Skeletal muscle cell (primary cell): ENCODE measurements around the gene TMEM179.
A peak's percentile ranks its signal among the peaks of the same experiment; 100 is the strongest.

Experiments used
- DNase-seq: peaks from one replicate; pipeline ENCODE4 v3.0.0-alpha.2; 2010; ENCODE audit warnings: low read depth
- H3K4me3 ChIP-seq: 2 replicates; pipeline ENCODE4 v1.5.1; 2011; ENCODE audit warnings: low read depth, mild to moderate bottlenecking, control low read depth, low read length, moderate library complexity

TMEM179 gene

DNA sequence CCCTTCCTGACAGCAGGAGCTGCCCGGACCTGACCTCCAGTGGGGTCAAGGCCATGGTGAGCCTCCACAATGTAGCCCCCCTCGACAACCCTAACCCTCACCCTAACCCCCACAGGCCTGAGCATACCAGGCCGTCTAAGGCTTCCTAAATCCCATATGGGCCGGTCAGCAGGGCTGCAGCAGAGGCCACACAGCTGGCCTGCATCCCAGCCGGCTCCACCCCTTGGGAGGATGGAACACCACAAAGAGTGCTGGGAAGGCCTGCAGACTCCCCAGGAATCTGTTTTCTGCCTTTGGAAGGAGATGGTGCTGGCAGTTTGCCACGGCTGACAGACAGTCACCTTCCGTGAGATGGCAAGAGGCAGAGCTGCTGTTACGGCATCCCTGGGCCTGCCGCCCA lies 2.8 kb downstream of the TMEM179 start:
- no peak overlapping the region for H3K4me3 ChIP-seq
- no peak for DNase-seq

DNA sequence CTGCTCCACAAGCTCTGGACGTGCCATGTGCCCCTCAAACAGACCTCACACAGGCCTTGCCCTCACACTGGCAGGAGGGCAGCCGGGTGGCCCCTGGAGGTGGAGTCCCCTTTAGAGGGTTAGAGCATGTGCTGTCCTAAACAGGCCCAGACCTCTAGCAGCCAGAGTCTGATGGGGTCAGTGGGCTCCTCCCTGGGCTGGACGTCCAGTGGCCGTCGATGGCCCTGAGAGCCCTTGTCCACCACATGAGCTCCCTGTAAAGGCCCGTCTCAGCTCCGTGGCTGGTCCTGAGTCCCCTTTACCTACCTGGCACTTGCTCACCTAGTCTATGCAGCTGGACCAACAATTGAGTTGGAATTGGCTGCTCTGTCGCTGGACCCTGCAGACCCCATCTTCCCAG lies 3.8 kb downstream of the TMEM179 start:
- no peak overlapping the region for H3K4me3 ChIP-seq
- no peak for DNase-seq

DNA sequence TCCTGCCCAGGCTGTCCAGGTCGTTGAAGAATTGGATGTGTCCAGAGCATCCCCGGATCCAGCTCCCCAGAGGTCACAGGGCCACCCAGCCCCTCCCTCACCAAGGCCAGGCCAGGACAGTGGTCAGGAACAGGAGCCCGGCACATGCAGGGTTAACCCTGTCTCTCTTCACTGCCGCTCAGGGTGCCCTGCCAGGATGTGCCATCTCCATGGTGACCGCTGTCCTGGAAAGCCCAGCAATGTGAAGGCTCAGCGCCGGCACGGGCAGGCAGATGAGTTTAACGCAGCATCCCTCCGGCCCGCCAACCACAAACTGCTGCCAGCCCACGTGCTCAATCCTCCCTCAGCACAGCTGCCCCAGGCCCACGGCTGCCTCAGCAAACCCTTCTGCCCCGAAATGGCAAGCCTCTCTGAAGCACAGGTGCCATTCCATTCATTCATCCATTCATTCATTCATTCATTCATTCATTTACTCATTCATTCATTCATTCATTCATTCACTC lies 4.4 kb downstream of the TMEM179 start:
- no peak overlapping the region for H3K4me3 ChIP-seq
- DNase-seq, result no peak

DNA sequence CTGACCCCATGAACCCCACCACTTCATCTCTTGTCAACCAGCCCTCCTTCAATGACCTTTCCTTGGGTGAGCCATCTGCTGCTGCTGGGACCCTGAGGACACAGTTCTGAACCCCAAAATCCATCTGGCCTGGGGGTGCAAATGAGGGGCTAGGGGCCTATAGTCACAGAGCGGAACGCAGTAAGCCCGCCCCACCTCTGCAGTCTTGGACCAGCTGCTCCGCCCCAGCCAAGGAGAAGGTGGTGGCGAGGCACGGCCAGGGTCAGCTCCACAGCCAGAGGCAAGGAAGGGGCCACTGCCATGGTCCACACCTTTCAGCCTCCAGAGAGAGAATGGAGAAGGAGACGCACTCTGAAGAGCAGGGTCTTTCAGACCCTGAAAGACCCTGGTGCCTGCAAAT lies 5.1 kb downstream of the TMEM179 start:
- no peak overlapping the region for H3K4me3 ChIP-seq
- DNase-seq, result no peak

DNA sequence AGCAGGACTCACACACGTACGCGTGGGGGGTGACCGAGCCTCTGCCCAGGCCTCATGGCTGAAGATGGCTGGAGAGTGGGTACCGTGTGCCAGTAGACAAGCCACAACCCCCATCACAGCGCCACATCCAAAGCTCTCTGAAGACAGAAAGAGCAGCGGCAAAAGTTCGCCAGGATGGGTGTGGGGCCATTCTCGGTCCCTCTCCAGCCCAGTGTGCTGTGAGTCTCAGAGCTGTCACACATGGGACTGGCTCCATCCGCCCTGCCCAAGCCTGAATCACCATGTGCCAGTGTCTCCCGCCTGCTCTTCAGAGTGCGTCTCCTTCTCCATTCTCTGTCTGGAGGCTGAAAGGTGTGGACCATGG lies 5.7 kb downstream of the TMEM179 start:
- H3K4me3 ChIP-seq, result no peak overlapping the region
- DNase-seq, result no peak

DNA sequence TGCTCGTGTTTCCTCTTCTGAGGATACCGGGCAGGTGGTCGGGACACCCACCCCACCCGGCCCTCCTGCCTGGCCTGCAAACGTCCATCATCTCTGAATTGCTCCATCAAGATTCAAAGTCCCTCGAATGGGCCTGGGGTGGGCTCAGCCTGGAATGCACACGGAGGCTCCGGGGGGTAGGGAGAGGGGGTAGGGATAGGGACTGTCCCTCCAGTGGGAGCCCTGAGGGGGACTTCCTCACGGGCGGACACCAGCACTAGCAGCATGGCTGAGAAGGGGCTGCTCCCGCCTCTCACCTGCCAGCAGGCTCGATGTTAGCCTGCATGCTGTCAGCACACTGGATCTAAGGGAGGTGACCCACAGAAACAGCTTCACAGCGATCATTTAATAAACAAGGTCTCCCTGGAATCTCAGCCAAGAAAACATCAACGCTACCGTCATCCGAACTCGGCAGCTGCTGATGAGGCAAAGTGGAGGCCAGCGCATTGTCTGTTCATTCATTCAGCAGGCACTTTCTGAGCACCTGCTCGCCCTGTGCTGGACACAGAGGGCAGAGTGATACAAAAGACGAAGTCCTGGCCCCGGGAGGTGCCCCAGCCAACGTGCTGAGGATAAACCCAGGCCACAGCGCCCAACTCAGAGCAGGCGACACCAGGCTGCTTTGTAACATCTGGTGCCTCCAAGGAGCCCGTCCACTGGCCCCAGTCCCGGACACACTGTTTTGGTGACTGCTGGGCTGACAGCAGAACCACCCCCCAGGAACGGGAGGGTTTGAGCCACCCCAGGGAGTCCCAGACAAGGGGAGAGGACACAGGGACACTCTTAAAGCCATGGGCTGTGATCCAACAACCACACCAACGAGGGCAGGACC lies 6.3 kb downstream of the TMEM179 start:
- DNase-seq, result no peak
- no peak overlapping the region for H3K4me3 ChIP-seq

DNA sequence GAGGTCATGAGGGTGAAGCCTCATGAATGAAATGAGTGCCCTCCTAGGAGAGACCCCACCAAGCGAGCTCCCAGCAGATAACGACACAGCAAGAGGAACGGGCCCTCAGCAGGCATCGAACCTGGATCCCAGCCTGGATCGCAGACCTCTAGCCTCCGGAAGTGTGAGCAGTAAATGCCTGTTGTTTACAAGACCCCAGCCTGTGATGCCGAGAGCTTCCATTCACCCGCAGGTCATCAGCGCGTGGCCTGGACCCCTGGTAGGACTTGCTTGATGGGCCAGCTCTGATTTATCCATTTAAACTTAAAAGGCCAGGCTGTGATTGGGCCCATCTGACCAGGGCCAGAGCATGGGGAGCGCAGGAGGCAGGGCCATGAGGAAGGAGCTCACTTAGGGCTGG lies 7.0 kb downstream of the TMEM179 start:
- DNase-seq, result no peak

DNA sequence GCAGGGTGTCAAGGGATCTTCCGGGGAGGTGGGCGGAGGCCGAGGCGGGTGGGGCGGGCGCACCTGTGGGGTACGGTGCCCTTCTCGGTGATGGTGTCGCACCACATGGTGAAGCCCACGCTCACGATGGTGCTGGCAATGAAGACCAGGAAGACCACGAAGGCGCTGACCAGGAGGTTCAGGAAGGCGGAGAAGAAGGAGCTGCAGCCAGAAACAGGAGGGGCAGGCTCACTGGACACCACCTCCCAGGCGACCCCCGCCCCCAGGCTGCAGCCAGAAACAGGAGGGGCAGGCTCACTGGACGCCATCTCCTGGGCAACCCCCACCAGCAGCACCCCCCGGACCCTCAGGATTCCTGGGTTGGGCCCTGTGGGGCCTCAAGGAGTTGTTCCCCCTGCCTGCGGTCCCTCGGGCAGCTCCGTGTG lies 7.6 kb downstream of the TMEM179 start:
- no peak for DNase-seq
- H3K4me3 ChIP-seq, result no peak overlapping the region

More for the DNA sequence above, 7.0 kb downstream of the TMEM179 start:
- no peak overlapping the region for H3K4me3 ChIP-seq

DNA sequence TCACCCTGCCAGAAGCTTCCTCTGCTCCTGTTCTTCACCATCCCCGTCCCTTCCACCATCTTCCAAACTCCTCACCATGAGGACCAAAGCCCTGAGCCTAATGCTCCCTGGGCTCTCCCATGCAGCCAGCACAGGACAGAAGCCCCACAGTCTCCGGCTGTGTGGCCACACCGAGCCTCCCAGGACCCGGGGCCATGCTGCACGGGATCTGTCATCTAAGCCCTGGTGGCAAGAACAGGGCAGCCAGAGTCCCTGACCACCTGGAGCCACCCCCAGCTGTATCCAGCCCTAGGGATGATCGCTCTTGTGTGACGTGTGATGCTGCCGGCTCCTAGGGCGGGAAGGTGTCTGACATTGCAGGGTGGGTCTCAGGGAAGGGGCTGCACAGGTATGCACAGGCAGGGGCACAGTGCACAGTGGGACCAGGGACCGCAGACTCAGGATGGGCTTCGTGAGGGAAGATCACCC lies 8.1 kb downstream of the TMEM179 start:
- no peak for DNase-seq
- no peak overlapping the region for H3K4me3 ChIP-seq

DNA sequence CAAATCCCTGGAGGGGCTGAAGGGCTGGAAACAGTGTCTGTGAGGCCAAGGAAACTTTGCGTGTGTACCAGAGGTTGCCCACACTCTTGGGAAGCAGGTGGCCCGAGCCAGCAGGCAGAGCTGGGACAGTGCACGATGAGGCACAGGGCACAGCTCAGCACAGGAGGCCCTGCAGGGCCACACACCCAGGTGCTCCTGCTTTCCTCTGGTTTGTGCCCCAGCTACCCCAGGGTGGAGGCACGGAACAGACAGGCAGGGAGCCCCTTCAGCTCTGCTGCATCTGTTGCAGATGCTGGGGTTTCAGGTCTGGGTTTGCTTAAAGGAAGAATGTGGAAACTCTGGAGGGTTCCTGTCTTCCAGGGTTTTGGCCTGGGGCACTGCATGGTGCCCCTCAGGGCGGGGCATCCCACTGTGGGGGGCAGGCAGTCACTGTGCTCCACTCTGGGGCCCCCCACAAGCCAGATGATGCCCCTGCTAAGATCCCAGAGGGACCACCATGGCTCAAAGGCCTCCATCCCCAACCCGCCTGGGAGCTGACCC lies 8.6 kb downstream of the TMEM179 start:
- no peak for DNase-seq
- H3K4me3 ChIP-seq, result no peak overlapping the region

DNA sequence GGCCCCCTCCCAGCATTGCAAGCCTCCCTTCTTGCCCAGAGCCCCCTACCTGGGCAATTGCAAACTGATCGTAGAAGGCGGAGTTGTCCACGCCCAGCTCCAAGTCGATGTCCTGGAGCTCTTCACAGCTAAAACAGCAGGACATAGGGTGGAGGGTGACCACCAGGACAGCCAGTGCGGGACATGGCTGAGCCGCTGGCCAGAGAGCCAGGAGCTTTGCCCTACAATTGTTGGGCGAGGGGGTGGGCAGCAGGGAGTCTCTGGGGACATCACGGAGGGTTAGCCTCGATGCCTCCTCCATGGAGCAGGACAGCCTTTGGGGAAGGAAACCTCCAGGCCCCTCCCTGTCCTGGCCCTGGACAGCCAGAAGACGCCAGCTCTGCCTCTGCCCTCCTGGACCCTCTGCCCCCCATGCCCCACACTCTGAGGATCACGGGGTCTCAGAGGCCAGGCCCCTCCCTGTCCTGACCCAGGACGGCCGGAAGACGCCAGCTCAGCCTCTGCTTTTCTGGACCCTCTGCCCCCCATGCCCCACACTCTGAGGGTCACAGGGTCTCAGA lies 9.4 kb downstream of the TMEM179 start:
- no peak for DNase-seq
- H3K4me3 ChIP-seq, result no peak overlapping the region

DNA sequence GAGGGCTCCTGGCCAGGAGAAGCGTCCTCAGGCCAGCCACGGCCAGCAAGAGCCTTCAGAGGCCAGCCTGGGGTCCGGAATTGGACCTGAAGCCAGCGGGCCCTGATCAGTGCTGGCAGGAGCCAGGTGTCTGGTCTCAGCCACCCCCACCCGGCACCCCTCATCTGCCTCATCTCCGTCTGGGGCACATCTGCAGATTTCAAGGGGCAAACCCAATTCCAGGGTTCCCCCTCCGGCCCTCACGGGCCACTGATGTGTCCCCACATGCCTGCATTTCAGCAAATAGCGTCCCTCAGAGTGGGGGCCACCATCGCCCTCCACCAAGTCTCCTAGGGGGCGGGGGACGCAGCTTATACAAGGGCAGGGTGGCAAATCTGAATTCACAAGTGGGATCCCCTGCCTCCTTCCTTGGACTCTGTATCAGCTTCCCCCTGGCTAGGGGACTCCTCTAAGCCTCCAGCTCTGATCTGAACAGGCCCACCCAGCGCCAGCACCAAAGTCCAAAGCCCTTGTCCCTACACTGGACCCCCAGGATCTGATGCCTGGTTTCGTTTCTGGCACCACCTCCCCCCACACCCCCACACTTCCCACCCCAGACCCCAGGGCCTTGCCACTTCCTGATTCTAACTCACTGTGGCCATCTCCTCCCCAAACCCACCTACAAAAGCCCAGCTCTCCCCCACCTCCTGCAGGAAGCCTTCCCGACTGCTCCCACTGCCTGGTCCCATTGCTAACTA lies 10.1 kb downstream of the TMEM179 start:
- H3K4me3 ChIP-seq, result no peak overlapping the region
- no peak for DNase-seq

DNA sequence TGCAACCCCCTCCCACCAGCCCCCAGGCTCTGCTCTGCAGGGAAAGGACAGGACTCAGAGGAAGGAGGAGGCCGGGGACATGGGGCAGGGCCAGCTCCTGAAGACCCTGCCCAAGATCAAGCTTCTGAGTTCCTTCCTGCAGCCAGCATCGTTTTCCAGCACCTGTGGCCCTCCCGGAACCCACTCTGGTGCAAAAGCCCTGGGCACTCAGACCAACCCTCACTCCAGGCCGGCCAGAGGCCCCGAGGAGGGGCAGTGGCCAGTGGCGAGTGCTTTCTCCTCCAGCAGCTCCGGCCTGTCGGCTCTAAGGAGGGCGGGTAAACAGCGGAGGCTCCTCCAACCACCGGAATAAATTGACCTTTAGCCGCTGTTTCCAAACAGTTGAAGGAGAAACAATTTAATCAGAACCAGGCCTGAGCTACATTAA lies 10.8 kb downstream of the TMEM179 start:
- DNase-seq, result no peak
- H3K4me3 ChIP-seq, result no peak overlapping the region

DNA sequence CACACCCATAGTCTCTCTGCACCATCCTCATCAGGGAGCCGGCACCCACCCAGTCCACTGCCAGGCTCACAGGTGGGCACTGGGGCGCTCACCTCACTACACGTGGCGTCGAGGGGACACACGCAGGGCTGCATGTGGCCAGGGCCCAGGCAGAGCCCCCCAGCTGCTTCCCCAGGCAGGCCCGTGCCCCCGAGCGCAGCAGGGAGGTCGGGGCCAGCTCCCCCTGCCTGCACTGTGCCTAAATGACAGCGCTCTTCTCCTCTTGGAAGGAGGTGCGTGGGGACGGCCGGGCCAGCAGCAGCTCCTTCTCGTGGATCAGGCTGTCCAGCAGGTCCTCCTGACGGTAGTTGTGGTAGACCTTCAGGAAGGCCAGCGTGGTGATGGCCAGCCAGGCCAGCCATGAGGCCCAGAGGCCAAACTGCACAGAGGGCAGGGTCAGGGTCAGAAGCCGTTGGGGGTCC lies 11.3 kb downstream of the TMEM179 start:
- DNase-seq, result no peak
- no peak overlapping the region for H3K4me3 ChIP-seq

DNA sequence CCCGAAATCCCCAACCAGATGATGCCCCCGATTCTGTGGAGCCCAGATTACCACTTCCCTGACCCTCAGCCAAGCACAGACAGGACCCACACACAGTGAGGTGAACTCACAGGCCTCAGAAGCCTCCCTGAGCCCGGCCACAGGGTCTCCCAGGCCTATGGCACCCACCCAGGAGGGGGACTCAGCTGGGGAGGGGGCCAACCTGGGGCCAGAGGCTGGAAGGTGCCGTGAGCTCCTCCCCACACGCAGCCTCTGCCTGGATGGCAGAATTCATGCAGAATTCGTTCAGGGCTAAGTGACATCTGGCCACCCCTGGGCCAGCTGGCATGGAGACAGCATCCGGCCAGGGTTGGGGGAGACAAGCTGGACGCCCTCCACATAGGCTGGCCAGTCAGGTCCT lies 11.8 kb downstream of the TMEM179 start:
- DNase-seq, result no peak
- H3K4me3 ChIP-seq, result no peak overlapping the region

DNA sequence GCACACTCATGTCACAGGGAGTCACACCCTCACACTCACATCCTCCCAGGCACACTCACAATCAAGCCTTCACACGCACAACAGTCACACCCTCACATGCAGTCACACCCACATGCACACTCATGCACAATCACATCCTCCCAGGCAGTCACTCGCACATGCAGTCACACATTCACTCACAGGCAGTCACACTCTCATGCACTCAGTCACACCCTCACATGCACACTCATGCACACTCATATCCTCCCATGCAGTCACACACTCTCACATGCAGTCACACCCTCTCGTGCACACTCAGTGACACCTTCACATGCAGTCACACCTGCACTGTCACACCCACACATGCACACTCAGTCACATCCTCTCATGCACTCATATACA lies 12.3 kb downstream of the TMEM179 start:
- no peak for DNase-seq
- H3K4me3 ChIP-seq, result no peak overlapping the region

DNA sequence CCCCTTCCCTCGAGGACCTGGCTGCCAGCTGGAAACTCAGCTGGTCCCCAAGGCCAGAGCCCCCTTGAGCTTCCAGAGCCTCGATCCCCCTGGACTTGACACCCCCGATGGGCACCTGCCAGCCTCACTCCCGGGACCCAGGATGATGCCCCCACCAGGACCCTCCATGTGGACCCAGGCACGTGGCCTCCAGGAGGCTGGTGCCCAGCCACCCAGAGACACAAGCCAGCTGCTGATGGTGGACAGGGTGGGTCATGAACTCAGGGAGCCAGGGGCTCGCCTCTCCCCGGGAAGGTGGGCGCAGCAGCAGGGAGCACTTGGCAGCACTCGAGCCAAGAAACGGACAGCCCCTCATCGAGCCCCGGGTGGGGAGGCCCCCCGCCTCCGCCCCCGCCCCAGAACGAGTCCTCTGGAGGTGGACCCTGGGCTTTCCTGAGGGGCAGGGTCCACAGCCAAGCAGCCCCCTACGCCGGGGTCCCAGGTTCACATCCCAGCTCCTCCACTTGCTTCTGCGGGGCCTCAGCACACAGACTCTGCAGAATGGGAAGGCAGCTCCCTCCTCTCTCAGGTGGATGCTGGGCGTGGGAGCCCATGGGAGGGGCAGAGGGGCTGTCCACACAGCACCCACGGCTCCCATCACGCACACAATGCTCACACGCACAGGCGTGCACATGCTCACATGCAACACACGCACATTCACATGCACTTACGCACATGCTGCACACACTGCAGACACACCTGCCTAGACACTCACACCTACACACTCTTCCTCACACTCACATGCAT lies 12.9 kb downstream of the TMEM179 start:
- no peak for DNase-seq
- no peak overlapping the region for H3K4me3 ChIP-seq

DNA sequence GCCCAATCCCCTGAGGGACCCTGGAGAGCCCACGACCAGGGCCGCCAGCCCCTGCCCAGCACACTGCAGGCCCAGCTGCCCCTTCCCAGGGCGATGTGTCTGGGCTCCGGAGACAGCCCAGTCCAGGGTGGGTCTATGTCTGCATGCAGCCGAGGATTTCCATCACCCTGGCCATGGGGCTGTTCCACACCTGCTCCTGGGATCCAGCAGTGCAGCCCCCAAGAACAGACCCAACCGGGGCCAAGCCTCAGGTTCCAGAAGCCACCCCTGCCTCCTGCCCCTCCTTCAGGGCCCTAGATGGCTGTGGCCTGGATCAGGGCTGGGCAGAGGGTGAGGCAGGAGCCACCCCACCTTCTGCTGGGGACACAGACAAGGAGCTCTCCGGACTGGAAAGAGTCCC lies 13.5 kb downstream of the TMEM179 start:
- DNase-seq, result no peak
- H3K4me3 ChIP-seq, result no peak overlapping the region

DNA sequence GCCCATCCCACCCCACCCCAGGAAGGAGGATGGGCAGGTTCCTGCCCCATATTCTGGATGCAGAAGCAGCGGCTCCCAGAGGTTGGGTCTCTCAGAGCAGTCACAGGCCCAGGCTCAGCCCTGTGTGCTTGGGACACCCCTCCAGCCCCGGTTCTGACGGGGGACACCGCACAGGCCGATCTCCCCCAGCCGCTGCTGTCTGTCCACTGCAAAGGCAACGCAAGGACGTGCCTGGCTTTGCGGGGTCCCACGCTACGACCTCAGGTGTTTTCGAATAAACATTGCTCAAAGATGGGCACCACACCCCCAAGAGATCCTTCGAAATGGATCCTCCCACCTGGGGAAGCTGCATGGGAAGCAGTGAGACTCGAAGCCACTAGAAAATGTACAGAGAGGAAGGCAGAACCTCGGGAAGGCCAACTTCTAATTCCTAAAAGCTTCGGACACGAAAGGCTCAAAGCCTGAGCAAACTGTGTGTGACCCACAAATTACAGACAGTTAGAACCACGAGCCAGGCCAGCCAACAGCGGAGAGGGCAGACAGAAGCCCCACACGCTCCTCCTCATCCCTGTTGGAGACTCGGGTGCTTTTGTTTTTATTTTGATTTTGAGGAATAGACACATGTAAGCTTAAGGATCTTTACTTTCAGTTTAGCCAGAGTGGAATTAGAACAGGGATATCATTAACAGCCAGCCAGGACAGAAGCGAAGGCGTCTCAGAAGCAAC lies 14.2 kb downstream of the TMEM179 start:
- DNase-seq, result no peak
- peak overlapping the region; percentile 15 for H3K4me3 ChIP-seq
